Measurements from ENCODE around the gene TAF1. TPM values are rescaled to one million over a fixed set of nuclear protein-coding genes. Genes with fewer than 3 reads are reported as not detected.
"Not testable (repeated sequence)": the region's sequence is repeated elsewhere in the genome, so short reads cannot be mapped to it uniquely, and the experiment has no call there.

Gene TAF1
- total RNA-seq, 1 experiment from 2014 or later = 41.2 TPM

GRCh38 chrX:71450433-71451106, 84.4 kb downstream of the TAF1 start:
- POLR2A ChIA-PET = no interaction called here
- Mint-ChIP-seq H3K9me3 (ENCODE audit: unreplicated experiment) (no peaks in the 10 kb centered on the region), H3K4me1 (ENCODE audit: low read depth, unreplicated experiment) (no peaks in the 10 kb centered on the region), H3K27me3 (ENCODE audit: insufficient read depth, unreplicated experiment) (no peaks in the 10 kb centered on the region), H3K27ac (ENCODE audit: unreplicated experiment) (no peak overlapping the region), H3K36me3 (ENCODE audit: insufficient read depth, unreplicated experiment) (peaks cover 31% of the 10 kb centered on the region), H3K4me3 (ENCODE audit: unreplicated experiment) (no peak overlapping the region)
- no peak for DNase-seq
- no peaks in the 10 kb centered on the region for H3K4me1 ChIP-seq
- CTCF ChIA-PET = no interaction called here
- intact Hi-C loops (cut with micrococcal nuclease; ENCODE audit: unreplicated experiment) = no loop called here
- no peak for TF ChIP-seq CTCF (IDR thresholded peaks at IDR 0.05; ENCODE audit: insufficient read depth in 1 of 2, low read depth in 1 of 2, low read length in 1 of 2, severe bottlenecking in 1 of 2, unreplicated experiment in 1 of 2)
- H3K4me3 ChIP-seq (ENCODE audit: low read depth, low read length) = no peak overlapping the region
- H3K9me3 ChIP-seq = no peaks in the 10 kb centered on the region
- H3K27me3 ChIP-seq (replicated peaks; ENCODE audit: control insufficient read depth, insufficient read depth, low read length) = no peaks in the 10 kb centered on the region
- BruUV-seq (replicated peaks) = no TSS peak
- H3K36me3 ChIP-seq (ENCODE audit: control insufficient read depth, insufficient read depth, low read length) = no peaks in the 10 kb centered on the region

- H3K27ac Mint-ChIP-seq (ENCODE audit: unreplicated experiment); POLR2A ChIA-PET; DNase-seq; H3K4me3 ChIP-seq (ENCODE audit: low read depth, low read length); H3K9me3 ChIP-seq; H3K27me3 Mint-ChIP-seq (ENCODE audit: insufficient read depth, unreplicated experiment); H3K4me1 Mint-ChIP-seq (ENCODE audit: low read depth, unreplicated experiment); intact Hi-C loops (cut with micrococcal nuclease; ENCODE audit: unreplicated experiment); BruUV-seq (replicated peaks); H3K9me3 Mint-ChIP-seq (ENCODE audit: unreplicated experiment); H3K4me3 Mint-ChIP-seq (ENCODE audit: unreplicated experiment); H3K36me3 ChIP-seq (ENCODE audit: control insufficient read depth, insufficient read depth, low read length); H3K27me3 ChIP-seq (replicated peaks; ENCODE audit: control insufficient read depth, insufficient read depth, low read length); CTCF ChIA-PET; H3K4me1 ChIP-seq: not testable (repeated sequence)
- H3K36me3 Mint-ChIP-seq (ENCODE audit: insufficient read depth, unreplicated experiment) = peaks cover 36% of the 10 kb centered on the region
Observed at GRCh38 chrX:71451518-71451917, 85.4 kb downstream of the TAF1 start.

GRCh38 chrX:71453056-71453455, 86.9 kb downstream of the TAF1 start:
- no peaks in the 10 kb centered on the region for H3K27me3 Mint-ChIP-seq (ENCODE audit: insufficient read depth, unreplicated experiment)
- Histone ChIP-seq H3K4me3 (ENCODE audit: low read depth, low read length) (no peak overlapping the region), H3K27me3 (replicated peaks; ENCODE audit: control insufficient read depth, insufficient read depth, low read length) (no peaks in the 10 kb centered on the region), H3K9me3 (no peaks in the 10 kb centered on the region), H3K36me3 (ENCODE audit: control insufficient read depth, insufficient read depth, low read length) (no peaks in the 10 kb centered on the region), H3K4me1 (no peaks in the 10 kb centered on the region)
- no TSS peak for BruUV-seq (replicated peaks)
- CTCF ChIA-PET = no interaction called here
- TF ChIP-seq CTCF (IDR thresholded peaks at IDR 0.05; ENCODE audit: insufficient read depth in 1 of 2, low read depth in 1 of 2, low read length in 1 of 2, severe bottlenecking in 1 of 2, unreplicated experiment in 1 of 2) = no peak
- DNase-seq = no peak
- no peak overlapping the region for H3K4me3 Mint-ChIP-seq (ENCODE audit: unreplicated experiment)
- no peaks in the 10 kb centered on the region for H3K4me1 Mint-ChIP-seq (ENCODE audit: low read depth, unreplicated experiment)
- peaks cover 50% of the 10 kb centered on the region for H3K36me3 Mint-ChIP-seq (ENCODE audit: insufficient read depth, unreplicated experiment)
- no peak overlapping the region for H3K27ac Mint-ChIP-seq (ENCODE audit: unreplicated experiment)
- intact Hi-C loops (cut with micrococcal nuclease; ENCODE audit: unreplicated experiment) = no loop called here
- H3K9me3 Mint-ChIP-seq (ENCODE audit: unreplicated experiment) = no peaks in the 10 kb centered on the region
- POLR2A ChIA-PET = no interaction called here

- Histone ChIP-seq H3K4me3 (ENCODE audit: low read depth, low read length) (no peak overlapping the region), H3K9me3 (no peaks in the 10 kb centered on the region), H3K4me1 (no peaks in the 10 kb centered on the region), H3K36me3 (ENCODE audit: control insufficient read depth, insufficient read depth, low read length) (no peaks in the 10 kb centered on the region), H3K27me3 (replicated peaks; ENCODE audit: control insufficient read depth, insufficient read depth, low read length) (no peaks in the 10 kb centered on the region)
- TF ChIP-seq CTCF (IDR thresholded peaks at IDR 0.05; ENCODE audit: insufficient read depth in 1 of 2, low read depth in 1 of 2, low read length in 1 of 2, severe bottlenecking in 1 of 2, unreplicated experiment in 1 of 2) = no peak
- Mint-ChIP-seq H3K27ac (ENCODE audit: unreplicated experiment) (no peak overlapping the region), H3K9me3 (ENCODE audit: unreplicated experiment) (no peaks in the 10 kb centered on the region), H3K4me1 (ENCODE audit: low read depth, unreplicated experiment) (no peaks in the 10 kb centered on the region), H3K36me3 (ENCODE audit: insufficient read depth, unreplicated experiment) (peaks cover 57% of the 10 kb centered on the region), H3K4me3 (ENCODE audit: unreplicated experiment) (no peak overlapping the region), H3K27me3 (ENCODE audit: insufficient read depth, unreplicated experiment) (no peaks in the 10 kb centered on the region)
- no peak for DNase-seq
- CTCF ChIA-PET = no interaction called here
- no TSS peak for BruUV-seq (replicated peaks)
- intact Hi-C loops (cut with micrococcal nuclease; ENCODE audit: unreplicated experiment) = no loop called here
- POLR2A ChIA-PET = no interaction called here
Observed at GRCh38 chrX:71454222-71454621, 88.1 kb downstream of the TAF1 start.

All from Caco-2 (cell line).